Measurements from ENCODE around the gene SLC2A9.

SLC2A9 gene

DNA sequence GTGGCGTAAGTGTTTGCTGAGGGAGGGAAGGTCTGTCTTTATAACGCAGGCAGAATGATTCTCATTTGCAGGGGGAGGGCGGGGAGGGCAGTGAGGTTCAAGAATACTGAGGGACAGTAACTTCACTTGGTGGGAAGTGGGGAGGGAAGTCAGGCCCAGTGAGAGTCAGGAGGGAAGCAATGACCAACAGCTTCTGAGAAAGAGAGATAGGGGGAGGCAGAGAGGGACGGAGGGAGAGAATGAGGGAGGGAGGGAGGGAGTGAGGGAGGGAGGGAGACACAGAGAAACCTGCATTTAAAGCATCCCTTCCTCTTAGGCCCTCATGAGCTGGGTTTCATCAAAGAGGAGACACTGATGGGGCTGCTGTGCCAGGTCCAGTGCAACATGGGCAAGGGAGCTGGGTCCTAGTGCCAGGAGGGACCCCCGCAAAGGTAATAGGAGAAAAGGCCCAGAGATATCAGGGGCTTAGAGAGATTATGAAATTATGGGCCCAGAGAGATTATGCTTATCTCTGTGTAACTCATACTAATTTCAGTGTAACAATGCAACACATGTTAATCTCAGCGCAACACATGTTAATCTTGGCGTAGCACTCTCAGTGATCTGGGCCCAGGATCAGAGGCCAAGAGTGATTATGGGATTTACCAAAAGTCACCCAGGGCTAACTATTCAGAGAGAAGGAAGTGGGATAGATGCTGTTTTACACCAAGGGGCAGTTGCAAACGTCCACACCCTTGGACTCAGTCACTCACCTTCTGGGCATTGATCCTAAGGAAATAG, 127.8 kb downstream of the SLC2A9 start:
- no peak for DNase-seq (ENCODE audit: low spot score)

DNA sequence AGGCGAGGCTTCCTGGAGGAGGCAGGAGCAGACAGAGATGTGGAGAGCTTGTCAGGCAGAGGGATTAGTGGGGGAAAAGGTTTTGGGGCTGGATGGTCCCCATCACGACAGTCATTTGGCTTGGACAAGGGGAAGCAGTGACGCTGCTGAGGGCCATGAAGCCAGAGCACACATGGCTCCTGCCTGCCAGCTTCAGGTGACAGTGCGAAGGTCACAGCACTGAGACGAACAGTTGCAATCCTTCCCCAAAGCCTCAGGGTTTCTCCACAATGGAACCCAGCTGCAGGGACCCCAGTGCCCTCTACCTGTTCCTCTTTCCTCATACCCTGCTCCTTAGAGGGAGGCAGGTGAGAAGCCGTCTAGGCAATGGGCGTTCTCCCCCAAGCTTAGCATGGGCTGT, 129.6 kb downstream of the SLC2A9 start:
- no peak for DNase-seq (ENCODE audit: low spot score)

DNA sequence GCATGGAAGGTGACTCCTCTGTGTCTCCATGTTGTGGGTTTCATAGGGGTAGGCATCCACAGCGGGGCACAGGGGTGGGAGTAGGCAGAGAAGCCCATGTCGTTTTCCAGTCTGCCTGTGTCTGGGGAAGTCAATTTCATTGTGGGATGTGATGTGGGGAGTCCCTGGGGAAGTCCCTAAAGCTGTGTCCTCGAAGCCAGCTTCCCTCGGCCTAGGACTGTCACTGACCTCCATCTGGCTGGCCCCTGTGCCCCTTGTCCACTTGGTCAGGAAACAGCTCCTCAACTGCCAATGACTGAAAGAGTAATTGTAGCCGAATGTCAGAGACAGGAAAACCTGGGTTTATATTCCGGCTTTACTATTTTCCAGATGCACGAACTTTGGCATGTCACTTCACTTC, 130.2 kb downstream of the SLC2A9 start:
- DNase-seq (ENCODE audit: low spot score), result no peak

DNA sequence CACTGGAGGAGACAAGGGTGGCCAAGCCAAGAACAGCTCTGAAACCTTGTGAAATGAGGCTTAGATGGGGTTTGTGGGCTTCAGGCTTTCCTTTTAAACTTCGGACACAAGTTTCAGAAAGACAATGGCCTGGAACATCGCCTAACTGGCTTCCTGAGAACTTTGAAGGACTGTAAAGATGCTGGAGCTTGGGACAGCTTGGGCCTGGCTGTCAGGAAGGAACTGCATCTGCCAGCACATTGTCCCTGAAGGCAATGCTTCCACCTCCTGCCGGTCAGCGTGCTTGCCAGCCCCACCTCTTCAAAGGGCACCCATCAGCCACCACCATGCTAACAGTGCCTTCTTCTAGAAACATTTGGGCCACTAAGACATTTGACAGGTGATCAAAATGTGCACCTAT, 132.0 kb downstream of the SLC2A9 start:
- DNase-seq (ENCODE audit: low spot score), result no peak

DNA sequence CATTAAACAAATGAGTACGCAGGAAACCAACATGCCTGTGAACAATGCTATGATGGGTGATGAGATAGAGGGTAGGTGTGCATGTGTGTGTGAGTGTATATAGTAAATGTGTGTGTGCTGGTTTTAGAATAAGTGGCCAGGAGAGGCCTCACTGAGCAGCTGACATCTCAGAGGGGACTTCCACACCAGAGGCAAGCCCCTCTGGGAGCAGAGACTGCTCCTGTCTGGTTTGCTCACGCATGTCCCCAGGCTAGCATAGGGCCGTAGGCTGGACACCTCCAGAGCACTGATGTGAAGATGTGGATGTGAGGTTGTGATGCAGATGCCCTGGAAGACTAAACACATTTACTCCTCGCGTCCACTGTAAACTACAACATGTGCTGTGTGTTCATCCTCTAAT, 135.3 kb downstream of the SLC2A9 start:
- no peak for DNase-seq (ENCODE audit: low spot score)

DNA sequence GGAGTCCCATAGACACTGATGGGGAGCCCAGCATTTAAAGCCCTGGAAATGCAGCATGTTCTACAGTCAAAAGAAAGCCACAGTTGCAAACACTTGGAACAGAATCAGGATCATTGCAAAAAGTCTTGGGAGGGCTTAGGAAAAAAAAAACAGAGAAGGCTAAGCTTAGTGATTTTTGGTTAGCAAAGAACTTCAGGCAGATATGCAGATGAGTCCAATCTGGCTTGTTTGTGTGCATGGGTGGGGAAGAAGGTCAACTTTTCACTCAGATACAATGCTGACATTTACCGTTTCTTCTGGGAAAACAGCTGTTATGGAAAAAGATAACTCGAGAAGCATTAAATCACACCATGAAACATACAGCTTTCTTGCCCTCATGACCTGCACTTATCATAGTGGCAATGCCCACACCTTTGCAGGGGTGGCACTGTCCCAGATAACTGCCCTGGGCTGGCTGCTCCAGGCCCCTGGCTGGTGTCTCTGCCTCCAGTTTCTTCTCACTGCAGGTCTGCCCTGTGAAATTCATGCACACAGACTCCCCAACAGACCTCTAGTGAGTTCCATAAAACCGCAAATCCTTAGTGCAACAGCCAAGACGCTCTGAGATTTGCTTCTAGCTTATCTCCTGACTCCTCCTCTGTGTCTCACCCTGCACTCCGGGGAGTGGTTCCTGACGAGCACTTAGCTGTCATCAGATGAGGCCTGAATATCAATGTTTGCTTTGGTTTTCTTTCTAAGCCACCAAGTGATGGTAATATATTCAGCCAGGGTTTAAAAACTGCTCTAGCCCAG, 140.7 kb downstream of the SLC2A9 start:
- DNase-seq (ENCODE audit: low spot score), result no peak

DNA sequence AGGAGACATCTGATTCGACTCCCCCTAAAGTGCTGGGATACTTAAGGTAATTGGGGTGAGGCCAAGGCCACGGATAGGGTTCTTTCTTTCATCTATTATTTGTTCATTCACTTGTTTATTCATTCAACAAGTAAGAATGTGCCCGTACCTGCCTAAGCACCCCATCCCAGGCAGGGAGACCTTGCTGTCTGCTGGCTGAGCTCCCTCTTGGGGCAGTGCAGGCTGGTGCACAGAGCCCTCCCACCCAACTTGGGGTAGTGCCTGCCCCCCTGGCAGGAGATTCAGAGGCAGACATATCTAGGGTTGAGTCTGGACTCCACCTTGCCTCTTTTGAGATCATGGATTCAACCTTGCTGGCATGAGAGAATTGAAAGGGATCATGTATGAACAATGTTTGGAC, 144.2 kb downstream of the SLC2A9 start:
- DNase-seq (ENCODE audit: low spot score), result no peak

DNA sequence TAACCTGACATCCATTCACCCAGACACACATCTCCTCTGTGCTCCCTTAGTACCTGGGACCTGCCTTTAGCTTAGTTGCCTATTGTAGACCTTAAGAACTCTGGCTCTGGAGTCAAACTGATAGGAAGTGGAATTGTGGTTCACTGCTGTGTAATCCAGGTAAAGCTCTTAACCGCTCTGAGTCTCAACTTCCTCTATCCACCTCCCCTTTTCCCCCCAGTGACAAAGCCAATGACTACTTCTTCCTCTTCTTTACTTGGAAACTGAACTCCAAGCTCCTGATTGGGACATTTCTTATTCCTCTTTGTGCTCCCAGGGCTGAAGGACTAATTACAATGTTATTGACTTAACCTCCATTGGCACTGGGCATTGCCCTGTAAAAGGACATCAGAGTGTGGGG, 145.8 kb downstream of the SLC2A9 start:
- no peak for DNase-seq (ENCODE audit: low spot score)

DNA sequence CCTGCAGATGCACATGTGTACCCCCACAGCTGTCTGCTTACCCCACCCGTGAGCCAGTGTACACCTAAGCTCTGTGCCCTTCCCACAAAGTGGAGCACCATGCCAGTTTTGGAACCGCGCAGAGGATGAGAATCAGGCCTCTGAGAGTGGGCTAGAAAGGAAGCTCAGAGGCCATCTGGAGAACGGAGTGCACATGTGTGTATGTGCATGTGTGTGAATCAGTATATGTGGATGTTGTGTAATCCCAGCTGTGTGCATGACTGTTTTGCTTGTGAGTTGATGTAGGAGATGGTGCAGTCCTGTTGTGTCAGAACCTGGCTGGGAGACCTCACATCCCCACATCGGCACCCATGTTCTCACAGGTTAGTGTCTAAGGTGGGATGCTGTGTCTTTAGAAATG, 146.9 kb downstream of the SLC2A9 start:
- DNase-seq (ENCODE audit: low spot score), result no peak

DNA sequence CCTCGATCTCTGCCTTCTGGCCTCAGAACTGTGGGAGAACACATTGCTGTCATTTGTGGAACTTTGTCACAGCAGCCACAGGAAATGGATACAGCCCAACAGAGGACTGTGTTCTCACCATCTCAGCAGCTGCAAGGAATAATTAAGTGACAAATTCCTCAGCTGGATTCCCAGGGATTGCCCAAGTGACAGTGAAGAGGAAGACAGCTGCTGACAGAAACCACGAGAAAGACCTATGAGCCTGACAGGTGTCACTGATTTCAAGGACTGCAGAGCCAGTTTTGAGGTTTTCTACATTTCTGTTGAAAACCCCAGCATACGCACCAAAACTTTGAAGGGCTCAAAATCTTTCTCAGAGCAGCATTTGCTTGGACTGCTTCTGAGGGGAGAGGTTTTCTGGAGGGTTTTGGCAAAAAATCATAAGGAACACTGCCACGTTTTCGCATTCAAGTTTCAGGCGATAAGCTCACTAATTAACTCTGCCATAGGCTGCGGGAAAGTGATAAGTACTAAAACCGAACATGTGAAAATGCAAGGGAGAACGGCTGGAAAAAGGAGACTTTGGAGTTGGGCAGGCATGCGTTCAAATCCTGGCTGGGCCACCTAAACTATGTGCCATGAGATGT, 151.0 kb downstream of the SLC2A9 start:
- no peak for DNase-seq (ENCODE audit: low spot score)

DNA sequence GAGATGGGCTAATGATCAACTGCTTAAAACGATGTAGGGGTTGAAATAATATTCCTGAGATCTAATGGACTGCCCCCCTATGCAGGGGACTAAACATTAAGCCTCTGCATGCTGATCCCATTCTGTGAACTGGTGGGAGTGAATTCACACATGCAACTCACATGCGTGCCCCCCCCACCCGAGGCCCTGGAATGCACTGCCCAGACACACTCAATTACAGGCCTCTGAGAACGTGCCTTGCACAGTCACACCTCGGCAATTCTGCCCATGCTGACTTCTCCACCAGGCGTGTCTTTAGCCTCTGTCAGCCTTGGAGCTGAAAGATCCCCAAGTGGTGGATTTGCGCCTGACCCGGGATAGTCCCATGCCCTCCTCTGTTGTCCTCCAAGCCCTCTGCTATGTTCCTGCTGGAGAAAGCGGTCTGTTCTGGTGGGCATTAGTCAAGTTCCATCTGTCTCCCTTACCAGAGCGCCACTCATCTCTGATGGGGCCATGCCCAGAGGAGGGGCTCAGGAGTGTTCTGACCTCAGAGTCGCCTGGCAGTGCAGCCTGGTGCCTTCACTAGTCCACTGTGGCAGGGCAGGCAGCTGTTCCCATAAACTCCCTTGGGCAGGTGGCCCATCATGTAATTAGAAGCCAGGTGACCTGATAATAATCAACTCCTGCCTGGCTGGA, 153.4 kb downstream of the SLC2A9 start:
- no peak for DNase-seq (ENCODE audit: low spot score)

DNA sequence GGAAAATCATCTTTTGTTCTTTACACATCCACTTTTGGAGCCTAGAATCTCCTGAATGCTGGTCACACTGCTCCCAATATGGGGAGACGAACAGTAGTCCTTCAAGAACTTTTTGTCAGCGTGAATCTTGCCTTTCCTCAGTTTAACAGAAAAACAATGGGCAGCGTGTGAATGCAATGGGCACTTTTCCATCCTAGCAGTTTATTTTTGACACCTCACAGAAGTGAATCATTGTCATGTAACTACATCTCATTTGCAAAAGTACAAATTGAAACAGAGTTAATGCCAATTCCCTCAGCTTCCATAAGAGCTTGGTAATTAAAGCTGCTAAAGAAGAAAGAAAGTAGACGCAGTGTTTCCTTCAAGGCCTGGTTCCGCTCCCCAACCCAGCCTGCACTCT, 154.4 kb downstream of the SLC2A9 start:
- DNase-seq (ENCODE audit: low spot score), result no peak

DNA sequence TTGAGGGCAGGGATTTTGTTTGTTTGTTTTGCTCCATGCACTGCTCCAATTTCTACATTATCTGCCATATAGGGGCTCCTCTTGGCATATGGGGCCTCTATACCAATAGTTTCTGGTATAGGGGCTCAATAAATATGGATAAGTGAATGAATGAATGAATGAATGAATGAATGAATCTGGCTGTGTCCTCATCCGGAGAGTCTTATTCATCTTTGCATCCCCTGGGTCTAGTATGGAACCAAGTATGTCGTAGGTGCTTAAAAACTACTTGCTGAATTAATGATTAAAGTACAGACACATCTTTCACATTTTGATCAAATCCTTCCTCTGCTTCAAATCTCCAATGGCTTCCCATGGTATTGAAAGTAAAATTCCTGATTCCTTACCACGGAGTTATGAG, 159.7 kb downstream of the SLC2A9 start:
- no peak for DNase-seq (ENCODE audit: low spot score)

DNA sequence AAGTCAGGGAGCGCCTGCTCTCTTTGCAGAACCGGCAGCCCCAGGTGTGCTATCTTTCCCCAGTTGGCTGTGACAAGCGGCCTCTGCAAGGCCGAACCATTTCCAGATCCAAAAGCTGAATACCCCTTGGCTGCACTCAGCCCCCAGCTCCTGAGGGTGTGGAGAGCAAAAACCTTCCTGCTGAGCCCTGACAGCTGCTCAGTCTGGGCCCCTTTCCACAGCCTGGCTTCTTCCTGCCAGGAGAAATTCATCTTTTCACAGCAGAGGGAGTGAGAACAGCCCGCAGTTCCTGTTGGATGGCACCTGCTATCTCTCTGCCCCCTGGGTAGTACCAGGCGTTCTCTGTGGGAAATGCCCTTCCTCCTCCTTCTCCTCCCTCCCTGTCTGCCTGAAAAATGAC, 161.5 kb downstream of the SLC2A9 start:
- DNase-seq (ENCODE audit: low spot score), result no peak

DNA sequence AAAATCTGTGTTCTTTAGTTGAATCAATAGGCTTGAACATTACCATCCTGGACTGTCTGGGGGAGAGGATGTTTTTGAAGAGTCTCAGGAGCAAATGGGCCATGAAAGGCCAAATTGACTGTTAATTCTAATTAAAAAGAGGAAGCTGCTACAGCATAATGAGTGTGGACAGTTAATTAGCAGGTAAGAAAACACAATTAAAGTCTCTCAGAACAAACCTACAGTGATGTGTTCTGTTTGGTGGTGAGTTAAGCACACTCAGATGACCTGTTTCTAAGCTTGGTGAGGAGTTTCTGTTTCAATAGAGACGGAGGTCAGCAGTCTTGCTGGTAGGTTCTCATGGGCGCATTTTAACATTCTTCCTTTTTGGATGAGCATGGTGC, 171.8 kb downstream of the SLC2A9 start:
- DNase-seq (ENCODE audit: low spot score), result no peak

DNA sequence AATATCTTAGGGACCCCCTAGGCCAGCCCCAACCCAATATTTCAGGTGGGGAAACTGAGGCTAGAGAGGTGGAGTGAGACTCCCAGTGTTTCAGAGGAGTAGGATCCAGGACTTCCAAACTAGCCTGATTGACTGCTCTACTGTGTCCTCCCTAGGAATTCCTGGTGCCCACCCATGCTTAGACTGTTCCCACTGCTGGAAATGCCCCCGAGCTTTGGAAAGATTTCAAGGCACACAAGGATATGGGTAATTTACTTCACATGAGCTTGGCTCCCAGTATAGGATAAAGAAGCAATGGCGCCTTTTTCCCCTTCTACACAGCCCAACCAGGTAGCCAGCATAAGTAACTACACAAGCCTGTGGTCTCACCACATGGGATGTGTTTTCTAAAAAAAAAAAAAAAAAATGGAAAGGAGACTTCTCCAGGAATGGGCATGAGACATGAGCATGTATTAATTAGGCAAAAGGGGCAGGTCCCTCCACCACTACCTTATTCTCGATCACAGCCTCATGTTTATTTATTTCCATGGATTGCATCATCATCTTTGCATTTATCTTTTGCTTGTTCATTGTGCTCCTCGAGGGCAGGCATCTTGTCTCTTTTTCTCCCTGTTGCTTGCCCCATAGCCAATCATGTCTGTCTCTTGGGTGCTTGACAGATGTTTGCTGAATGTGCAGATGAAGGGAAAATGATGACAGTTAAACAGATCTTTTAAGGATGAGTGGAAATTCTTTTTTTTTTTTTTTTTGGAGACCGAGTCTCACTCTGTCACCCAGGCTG, 173.1 kb downstream of the SLC2A9 start:
- no peak for DNase-seq (ENCODE audit: low spot score)

DNA sequence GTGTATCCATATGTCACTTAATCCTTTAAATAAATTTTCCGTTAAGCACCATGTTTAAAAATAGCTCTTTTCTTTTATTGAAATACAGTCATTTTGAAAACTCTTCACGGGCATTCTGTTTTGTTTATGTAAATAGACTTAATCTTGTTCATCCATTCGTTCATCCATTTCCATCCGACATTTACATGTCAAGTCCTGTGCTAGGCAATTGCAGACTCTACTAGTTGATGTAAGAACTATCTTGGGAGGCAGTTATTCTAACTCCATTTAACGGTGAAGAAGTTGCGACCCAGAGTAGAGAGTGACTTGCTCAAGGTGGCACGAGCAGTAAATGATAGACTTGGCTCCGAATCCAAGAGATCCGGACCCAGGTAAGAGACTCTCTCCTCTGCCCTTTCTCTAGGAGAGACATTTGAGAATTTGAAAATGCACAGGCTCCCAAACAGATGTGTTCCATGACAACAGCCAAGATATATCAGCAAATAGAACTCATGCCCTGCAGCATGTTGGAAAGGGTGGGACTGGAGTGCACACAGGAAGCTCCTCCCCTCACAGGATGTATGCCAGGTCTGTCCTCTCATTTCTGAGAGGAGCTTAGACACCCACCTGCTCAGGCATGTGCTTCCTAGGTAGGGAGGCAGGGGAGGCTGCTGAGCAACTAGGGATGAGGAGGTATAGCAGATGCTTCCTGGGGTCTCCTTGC, 175.4 kb downstream of the SLC2A9 start:
- no peak for DNase-seq (ENCODE audit: low spot score)

DNA sequence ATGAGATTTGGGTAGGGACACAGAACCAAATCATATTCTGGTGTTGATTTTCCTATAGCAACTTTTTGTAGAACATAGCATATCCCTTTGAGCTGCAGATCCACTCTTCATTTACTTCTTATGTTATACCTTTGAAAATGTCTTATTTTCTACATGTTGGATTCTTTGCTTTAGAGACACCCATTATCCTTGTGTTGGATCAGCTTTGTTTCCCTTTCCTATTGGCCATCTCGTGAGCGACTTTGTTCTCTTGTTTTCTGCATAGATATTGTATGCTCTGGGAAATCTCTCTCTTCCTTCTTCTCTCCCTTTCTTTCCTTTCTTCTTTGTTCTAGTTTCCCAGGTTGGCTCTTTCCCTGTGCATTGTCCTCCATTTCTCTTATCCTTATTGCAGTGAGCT, 180.2 kb downstream of the SLC2A9 start:
- DNase-seq (ENCODE audit: low spot score), result no peak

DNA sequence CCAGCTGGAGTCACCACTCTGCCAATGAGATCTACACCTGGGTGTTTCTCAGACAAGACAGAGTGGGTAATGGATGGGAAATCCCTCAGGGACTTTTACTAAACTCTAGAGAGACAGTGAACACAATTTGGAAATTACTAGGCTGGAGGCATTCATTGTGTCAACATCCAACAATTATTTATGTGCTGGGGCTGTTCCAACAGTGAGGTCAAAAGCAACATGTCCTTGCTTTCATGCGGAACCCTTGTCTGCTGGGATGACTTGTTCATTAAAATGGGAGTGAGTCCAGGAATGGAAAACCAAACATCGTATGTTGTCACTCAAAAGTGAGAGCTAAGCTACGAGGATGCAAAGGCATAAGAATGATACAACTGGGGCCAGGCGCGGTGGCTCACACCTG, 185.9 kb downstream of the SLC2A9 start:
- DNase-seq (ENCODE audit: low spot score), result no peak

DNA sequence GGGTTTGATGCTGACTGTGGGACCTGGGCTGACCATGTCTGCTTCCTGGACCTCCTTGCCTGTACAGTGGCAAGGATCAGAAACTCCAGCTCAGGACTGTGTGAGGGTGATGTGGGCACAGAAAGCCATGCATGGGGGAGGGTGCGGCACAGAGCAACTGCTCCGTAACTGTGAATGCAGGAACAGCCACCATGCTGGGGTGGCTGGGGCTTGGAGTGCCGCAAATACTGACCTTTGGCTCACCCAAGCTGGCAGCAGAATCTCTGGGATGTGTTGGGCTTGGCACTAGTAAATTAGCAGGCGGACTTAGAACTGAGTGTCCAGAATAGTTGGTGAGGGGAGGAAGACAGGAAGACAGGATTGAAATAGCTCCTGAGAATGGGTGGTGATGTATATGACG, 187.9 kb downstream of the SLC2A9 start:
- no peak for DNase-seq (ENCODE audit: low spot score)

DNA sequence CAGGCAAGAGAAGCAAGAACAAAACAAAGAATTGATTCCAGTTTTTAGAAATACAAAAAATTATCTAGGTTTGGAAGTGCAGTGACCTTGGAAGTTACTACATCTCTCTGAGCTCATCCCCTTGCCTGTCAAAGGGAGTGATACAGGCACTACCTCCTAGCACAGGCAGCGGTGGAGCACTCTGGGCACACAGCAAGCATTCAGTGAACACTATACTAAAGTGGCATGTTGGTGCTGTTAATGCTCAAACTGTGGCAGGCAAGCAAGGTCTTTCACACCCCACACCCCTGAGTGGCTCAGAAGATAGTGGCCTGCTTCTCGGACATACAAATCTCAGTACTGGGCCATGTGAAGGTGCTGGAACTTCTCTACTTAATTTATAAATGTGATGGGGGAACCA, 188.7 kb downstream of the SLC2A9 start:
- no peak for DNase-seq (ENCODE audit: low spot score)

Data from CD4-positive, alpha-beta T cell treated with Interleukin-2 at 100 ng/mL for 4 hours (primary cell).